Superior temporal gyrus (tissue), 1 donor: ENCODE results near the gene TRHDE.

Source experiments
- DNase-seq: peaks from one replicate; pipeline ENCODE4 v3.0.0-alpha.2; 2016; ENCODE audit errors: extremely low spot score

The TRHDE gene

GRCh38 chr12:72442217-72442616, 170.0 kb downstream of the TRHDE start:
- no peak for DNase-seq

- no peak for DNase-seq
Measured at GRCh38 chr12:72444125-72444524, 172.0 kb downstream of the TRHDE start.

- DNase-seq, result no peak
Measured at GRCh38 chr12:72444566-72444965, 172.4 kb downstream of the TRHDE start.

DNA sequence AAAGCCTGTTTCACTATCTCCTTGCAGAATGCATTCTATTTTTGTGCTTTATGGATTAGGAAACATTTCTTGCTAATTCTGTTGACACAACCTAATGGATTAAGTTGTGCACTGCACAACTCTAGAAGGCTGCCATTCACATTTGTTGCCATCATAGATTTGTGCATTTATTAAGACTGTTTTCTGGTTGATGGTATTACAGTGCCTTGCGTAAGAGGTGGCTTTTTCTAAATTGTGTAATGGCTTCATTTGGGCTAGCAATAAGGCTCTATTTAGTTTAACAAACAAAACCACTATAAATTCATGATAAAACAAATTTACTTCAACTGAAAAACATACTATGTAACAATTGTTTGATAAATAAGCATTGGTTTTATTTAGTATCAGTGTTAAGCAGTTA, 175.9 kb downstream of the TRHDE start:
- DNase-seq, result no peak

- no peak for DNase-seq
Measured at GRCh38 chr12:72448805-72449204, 176.6 kb downstream of the TRHDE start.

DNA sequence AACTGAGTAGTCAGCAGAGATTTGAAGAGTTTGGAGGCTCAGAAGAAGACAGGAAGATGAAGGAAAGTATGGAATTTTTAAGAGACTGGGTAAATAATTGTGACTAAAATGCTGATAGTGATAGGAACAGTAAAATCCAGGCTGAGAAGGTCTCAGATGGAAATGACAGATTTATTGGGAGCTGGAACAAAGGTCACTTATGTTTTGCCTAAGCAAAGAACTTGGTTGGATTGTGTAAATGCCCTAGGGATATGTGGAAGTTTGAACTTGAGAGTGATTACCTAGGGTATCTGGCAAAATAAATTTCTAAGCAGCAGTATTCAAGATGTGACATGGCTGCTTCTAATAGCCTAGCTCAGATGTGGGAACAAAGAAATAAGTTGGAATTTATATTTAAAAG, 180.9 kb downstream of the TRHDE start:
- DNase-seq, result no peak

DNA sequence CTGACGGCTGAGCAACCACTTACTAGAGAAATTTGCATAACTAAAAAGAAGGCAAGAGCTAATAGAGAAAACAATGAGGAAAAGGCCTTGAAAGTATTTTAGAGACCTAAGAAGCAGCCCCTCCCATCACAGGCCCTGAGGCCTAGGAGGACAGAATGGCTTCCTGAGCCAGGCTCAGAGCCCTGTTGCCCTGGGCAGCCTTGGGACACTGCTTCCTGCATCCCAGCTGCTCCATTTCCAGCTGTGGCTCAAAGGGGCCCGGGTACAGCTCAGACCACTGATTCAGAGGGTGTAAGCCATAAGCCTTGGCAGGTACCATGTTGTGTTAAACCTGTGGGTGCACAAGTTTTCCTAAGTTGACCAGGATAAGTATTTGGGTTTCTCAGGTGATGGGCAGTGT, 181.4 kb downstream of the TRHDE start:
- no peak for DNase-seq

DNA sequence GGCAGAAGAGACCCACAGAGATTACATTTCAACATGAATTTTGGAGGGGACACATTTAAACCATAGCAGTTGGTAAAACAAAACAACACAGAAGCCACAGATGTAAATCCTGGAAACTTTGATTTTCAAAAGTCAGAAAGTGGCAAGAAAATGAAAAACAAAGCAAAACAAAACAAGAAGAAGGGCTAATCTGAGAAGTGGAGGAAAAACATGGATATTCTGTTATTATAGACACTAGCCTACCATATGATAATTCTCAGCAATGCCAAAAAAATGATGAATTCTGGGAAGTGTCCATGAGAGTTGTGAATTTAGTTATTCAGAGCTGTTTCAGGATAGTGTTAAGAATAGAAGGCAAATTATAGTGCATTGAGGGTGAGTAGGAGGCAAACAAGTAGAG, 192.3 kb downstream of the TRHDE start:
- peak; percentile 48 for DNase-seq

DNA sequence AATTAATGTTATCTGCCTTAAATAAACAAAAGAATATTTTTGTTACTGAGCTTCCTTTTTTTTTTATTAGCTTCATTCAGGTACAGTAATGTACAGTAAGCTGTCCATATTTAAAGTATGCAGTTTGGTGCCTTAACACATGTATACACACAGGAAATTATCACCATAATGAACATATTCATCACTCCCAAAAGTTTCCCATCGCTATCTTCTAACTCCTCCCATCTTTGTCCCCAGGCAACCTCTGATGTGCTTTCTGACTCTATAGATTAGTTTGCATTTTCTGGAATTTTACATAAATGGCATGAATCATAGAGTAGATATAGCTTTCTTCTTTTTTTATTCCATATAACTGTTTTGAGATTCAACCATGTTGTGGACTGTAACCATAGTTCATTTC, 193.0 kb downstream of the TRHDE start:
- no peak for DNase-seq

GRCh38 chr12:72465940-72466630, 193.9 kb downstream of the TRHDE start:
- DNase-seq, result no peak

DNA sequence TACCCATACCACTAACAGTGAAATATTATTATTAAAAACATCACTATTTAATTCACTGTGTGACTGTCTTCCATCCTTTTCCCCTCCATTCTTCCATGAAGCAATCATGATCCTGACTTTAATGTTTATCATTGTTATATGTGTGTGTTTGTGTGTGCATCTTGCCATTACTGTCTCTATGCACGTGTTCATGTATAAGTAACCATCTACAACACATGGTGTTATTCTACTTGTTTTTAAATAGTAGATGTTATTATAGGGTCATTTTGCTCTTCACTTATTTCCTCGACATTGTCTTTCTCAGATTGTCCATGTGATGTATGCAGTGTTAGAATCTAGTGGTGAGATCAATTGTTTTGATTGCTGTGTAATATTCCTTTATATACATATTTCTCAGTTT, 195.8 kb downstream of the TRHDE start:
- no peak for DNase-seq

GRCh38 chr12:72468505-72468904, 196.3 kb downstream of the TRHDE start:
- DNase-seq, result no peak

DNA sequence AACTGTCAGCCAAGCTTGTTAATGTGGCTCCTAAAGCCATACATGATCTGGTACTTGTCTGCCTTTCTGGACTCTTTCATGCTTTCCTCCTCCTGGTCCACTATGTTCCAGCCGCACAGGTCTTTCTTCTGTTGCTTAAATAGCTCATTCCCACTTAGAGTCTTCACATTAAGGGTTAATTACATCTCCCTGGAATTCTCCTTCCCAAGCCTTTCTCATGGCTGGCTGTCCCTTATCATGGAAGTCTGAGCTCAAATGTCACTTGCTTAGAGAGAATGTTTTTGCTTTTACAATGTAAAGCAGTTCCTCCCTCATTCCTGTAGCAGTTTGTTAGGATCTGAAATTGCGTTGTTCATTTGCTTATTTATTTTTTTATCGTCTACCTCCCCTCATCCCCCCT, 199.6 kb downstream of the TRHDE start:
- no peak for DNase-seq

DNA sequence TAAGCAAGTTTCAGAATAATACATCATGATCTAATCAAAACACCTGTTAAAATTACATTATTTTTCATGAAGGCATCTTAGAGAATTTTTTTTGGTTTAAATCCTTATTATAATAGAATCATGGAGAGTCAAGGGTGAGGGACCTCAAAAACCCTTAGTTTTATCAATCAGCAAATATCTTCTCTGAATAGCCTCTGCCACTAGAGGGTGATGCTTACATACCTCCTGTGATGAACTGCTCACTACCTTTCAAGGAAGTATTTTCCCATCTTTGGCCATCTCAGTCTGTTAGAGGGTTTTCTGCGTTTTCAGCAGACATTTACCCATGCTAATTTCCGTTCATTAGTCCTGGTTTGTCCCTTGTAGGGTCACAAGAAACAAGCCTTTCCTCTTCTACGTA, 200.2 kb downstream of the TRHDE start:
- DNase-seq, result no peak

GRCh38 chr12:72476301-72476700, 204.1 kb downstream of the TRHDE start:
- DNase-seq, result no peak

DNA sequence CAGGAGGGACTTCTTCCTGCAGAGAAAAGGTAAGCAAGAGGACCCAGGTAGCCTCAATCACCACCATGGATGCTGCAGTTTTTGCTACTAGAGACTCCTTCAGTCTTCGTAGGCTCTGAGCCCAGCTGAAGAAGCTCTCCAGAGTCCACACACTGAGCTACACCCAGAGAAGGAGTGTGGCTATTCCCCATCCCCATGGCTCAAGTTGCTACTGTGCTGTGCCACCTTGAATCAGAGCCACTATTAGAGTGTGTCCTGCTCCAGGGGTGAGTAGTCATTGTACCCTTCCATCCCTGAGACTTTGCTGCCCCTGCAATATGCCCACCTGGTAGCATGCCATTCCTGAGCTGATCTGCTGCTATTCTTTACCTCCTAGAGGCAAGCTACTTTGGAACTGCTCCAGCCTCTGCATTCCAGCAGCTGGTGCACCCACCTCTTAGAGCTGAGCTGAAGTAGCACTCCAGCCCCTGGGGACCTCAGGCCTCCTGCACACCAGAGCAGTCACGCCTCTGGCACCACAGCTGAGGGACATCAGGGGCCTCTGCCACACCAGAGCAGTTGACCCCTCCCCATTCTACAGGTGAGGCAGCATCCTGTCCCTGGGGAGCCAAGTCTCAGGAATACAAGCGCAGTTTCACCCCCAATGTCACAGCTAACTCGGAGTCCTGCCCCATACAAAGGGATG, 213.0 kb downstream of the TRHDE start:
- no peak for DNase-seq

- peak; percentile 25 for DNase-seq
Measured at GRCh38 chr12:72491426-72491825, 219.3 kb downstream of the TRHDE start.

GRCh38 chr12:72493407-72493806, 221.2 kb downstream of the TRHDE start:
- DNase-seq, result no peak

GRCh38 chr12:72498354-72498753, 226.2 kb downstream of the TRHDE start:
- DNase-seq, result no peak

DNA sequence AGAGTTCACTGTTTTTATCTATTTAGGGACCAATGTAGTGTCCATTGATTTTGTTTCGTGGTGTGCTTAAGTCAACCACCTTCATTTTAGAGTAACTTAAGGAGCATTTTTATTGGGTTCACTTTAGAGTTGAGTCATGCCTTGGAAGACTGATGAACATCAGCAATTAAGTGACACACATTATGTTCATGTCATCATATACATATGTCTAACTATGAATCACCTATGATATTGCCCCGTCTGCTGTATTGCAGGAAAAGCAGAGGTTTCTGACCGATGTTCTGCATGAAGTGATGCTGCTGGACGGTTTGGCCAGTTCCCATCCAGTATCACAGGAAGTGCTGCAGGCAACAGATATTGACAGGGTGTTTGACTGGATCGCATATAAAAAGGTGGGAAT, 227.1 kb downstream of the TRHDE start:
- no peak for DNase-seq

- DNase-seq, result no peak
Measured at GRCh38 chr12:72502546-72502945, 230.4 kb downstream of the TRHDE start.

GRCh38 chr12:72505227-72505626, 233.1 kb downstream of the TRHDE start:
- DNase-seq, result no peak

DNA sequence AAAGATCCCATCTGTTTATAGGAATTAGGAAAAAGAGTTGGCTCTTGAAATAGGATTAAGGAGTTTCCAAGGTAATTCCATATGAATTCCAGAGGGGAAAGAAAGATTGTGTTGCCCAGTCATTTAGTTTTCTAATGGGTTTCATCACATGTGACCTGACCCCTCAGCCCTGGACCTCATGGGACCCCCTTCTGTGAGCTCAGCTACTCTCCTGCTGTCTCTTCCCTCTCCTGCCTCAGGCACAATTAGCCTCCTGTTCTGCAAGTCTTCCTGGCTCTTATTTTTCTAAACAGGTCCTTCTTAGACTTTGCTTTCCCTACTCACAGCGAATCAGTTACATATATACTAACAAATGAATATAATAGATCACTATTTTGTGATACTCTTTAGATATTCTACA, 237.7 kb downstream of the TRHDE start:
- DNase-seq, result no peak

GRCh38 chr12:72510772-72511171, 238.6 kb downstream of the TRHDE start:
- DNase-seq, result no peak
